Bronchial epithelial cell (primary cell): ENCODE results near the gene PPM1B. TPM values are rescaled to one million over a fixed set of nuclear protein-coding genes. Genes with fewer than 3 reads are reported as not detected.

Experiments
- DNase-seq: peaks from one replicate; pipeline ENCODE4 v3.0.0-alpha.2; 2010; ENCODE audit warnings: low read depth
- FAIRE-seq: peaks from 2 replicates; lab custom pipeline; 2011; peaks lifted over from hg19 to GRCh38; lab: Jason Lieb, UNC
- H3K27me3 ChIP-seq: 2 replicates; pipeline ENCODE4 v1.5.1; 2011; ENCODE audit warnings: low read length; ENCODE audit not compliant: control insufficient read depth, insufficient read depth
- H3K36me3 ChIP-seq: 2 replicates; pipeline ENCODE4 v1.5.1; 2011; ENCODE audit warnings: low read length; ENCODE audit not compliant: control insufficient read depth, insufficient read depth
- H3K4me3 ChIP-seq: 2 replicates; pipeline ENCODE4 v1.5.1; 2011; ENCODE audit warnings: mild to moderate bottlenecking, low read depth, low read length, control low read depth
- CTCF ChIP-seq: IDR thresholded peaks from 2 replicates; pipeline ENCODE4 v1.5.1; 2011; ENCODE audit warnings: mild to moderate bottlenecking, moderate library complexity, low read length, control low read depth, inconsistent platforms; ENCODE audit not compliant: insufficient read depth, severe bottlenecking
- total RNA-seq: library from RNA; depleted of rRNA; stranded (reverse); fragments of >200 nt; gene quantifications from 2 replicates; pipeline ENCODE4 v1.2.1, GENCODE V29; 2014

PPM1B gene
- total RNA-seq, 1 donor from 2014 or later = 35.3 TPM

GRCh38 chr2:44164617-44165016 is 4.1 kb upstream of the PPM1B start:
- TF ChIP-seq CTCF = no peak
- no peak overlapping the region for H3K4me3 ChIP-seq
- no peaks in the 10 kb centered on the region for H3K36me3 ChIP-seq
- FAIRE-seq = no peak
- DNase-seq = no peak
- no peaks in the 10 kb centered on the region for H3K27me3 ChIP-seq

- H3K4me3 ChIP-seq = no peak overlapping the region
- no peak for TF ChIP-seq CTCF
- H3K36me3 ChIP-seq = no peaks in the 10 kb centered on the region
- FAIRE-seq (no peak), DNase-seq (no peak)
- H3K27me3 ChIP-seq = no peaks in the 10 kb centered on the region
Observed at GRCh38 chr2:44166096-44166495, 2.6 kb upstream of the PPM1B start.

- H3K27me3 ChIP-seq = no peaks in the 10 kb centered on the region
- H3K36me3 ChIP-seq = no peaks in the 10 kb centered on the region
- no peak for TF ChIP-seq CTCF
- DNase-seq = no peak
- no peak for FAIRE-seq
- H3K4me3 ChIP-seq = peak overlapping the region; percentile 44
Observed at GRCh38 chr2:44167311-44167907, 1.3 kb upstream of the PPM1B start.

- Histone ChIP-seq H3K36me3 (no peaks in the 10 kb centered on the region), H3K27me3 (no peaks in the 10 kb centered on the region), H3K4me3 (peak overlapping the region; percentile 44)
- FAIRE-seq = peak; percentile 58
- TF ChIP-seq CTCF = no peak
- DNase-seq = peak; percentile 98
Observed at GRCh38 chr2:44167908-44168680, 581 bp upstream of the PPM1B start.

GRCh38 chr2:44169155-44169898 is 652 bp downstream of the PPM1B start:
- DNase-seq (peak; percentile 47), FAIRE-seq (no peak)
- H3K27me3 ChIP-seq = no peaks in the 10 kb centered on the region
- no peak for TF ChIP-seq CTCF
- H3K36me3 ChIP-seq = no peaks in the 10 kb centered on the region
- H3K4me3 ChIP-seq = peak overlapping the region; percentile 65
